ENCODE results near the gene SAXO2. TPM values are rescaled to one million over a fixed set of nuclear protein-coding genes. Genes with fewer than 3 reads are reported as not detected.
"Not testable (repeated sequence)": the region's sequence is repeated elsewhere in the genome, so short reads cannot be mapped to it uniquely, and the experiment has no call there.

Gene SAXO2, protein sequence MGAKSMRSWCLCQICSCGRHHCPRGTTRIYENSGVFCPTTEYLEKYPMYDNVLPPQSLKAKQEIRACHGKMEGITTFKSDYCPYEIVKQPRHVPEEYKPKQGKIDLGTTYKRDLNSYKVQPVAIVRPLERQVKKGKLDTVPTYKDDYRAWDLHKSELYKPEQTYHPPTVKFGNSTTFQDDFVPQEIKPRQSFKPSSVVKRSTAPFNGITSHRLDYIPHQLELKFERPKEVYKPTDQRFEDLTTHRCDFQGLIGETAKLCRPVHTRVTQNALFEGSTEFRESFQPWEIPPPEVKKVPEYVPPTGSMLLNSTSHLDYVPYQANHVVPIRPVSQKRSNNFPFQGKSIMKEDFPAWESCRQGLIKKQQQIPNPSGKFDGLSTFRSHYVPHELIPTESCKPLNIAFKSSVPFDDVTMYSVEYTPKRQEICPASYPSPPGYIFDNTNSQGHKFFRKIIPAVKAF
- total RNA-seq: not detected

DNA sequence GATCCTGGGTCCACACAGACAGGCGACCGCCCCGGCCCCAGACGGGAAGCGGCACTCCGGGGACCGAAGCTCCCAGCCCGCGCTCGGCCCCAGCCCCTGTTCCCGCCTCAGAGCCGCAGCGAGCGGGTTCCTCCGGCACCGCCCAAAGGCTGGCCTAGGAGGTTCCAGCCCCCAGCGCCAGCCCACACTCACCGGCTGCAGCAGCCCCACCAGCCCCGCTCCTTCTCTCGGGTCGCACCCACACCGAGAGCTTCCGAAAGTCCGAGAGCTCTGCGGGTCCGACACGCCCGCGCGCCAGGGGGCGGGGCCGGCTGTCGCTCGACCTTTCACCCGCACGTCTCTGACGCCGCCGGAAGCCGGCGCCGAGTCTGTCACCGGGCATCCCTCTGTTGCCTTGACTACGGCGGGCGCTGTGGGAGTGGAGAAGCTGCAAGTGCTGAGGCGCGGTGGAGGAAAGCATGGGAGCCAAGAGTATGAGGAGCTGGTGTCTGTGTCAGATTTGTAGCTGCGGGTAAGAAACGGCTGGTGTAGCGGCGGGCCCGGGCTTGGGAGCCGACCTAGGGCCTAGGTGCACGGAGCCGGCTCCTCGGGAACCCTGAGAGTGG, at the start of gene SAXO2, which contains the start of gene EFL1:
SAXO2 (plus strand) TSS at position 397 of the 605 bp plus-strand sequence; CDS start at position 459, 62 bp downstream.
EFL1 (minus strand) TSS at position 313 of the 605 bp plus-strand sequence. CDS start 956 bp downstream, outside the sequence.
- DNase-seq (peak; percentile 96), ATAC-seq (peak; percentile 94)
- H3K4me1 Mint-ChIP-seq: peaks cover 29% of the 10 kb centered on the region
- H3K9me3 Mint-ChIP-seq (ENCODE audit: low read depth): no peaks in the 10 kb centered on the region
- H3K4me3 Mint-ChIP-seq: peak within 1 kb of the TSS; percentile 93
- H3K27me3 Mint-ChIP-seq: no peaks in the 10 kb centered on the region
- CTCF ChIA-PET: no interaction called here
- peaks cover 21% of the 10 kb centered on the region for H3K36me3 Mint-ChIP-seq
- peak within 1 kb of the TSS; percentile 88 for H3K27ac Mint-ChIP-seq

DNA sequence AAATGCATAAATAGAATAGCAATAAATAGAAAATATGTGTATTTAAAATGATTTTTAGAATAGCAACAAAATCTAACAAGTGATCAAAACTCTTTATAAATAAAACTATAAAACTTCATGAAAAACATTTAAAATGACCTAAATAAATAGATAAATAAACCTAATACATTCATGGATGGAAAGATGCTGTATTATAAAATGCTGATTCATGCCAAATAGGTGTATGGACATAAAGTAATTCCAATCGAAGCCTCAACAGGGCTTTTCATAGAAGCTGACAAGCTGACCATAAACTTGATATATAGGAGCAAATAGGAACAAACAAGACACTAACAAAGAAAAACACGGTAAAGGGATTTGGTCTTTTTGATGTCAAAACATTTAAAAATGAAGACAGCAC, 46.5 kb upstream of the SAXO2 start:
- H3K9me3 Mint-ChIP-seq (ENCODE audit: low read depth); H3K4me3 Mint-ChIP-seq; H3K27ac Mint-ChIP-seq; CTCF ChIA-PET; ATAC-seq; H3K4me1 Mint-ChIP-seq; DNase-seq; H3K27me3 Mint-ChIP-seq: not testable (repeated sequence)
- peaks cover 38% of the 10 kb centered on the region for H3K36me3 Mint-ChIP-seq

DNA sequence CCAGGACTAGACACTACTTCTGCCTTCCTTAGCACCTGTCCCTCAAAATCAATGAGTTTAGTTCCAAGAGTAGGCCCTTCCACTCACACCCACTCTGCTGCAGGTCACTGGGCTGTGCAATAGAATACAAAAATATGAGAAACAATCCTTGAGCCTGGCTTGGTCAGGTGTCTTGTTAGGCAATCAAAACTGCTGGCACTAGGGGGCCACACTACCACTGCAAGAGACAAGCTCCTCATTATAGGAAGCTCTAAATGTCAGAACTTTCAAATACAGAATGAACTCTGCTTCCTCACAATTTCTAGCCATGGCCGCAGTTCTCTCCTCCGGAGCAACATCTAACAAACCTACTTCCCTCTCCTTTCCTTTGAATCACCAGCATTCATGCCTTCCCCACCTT, 41.1 kb upstream of the SAXO2 start:
- ATAC-seq; H3K9me3 Mint-ChIP-seq (ENCODE audit: low read depth); H3K27ac Mint-ChIP-seq; H3K4me1 Mint-ChIP-seq; CTCF ChIA-PET; H3K27me3 Mint-ChIP-seq; H3K4me3 Mint-ChIP-seq: not testable (repeated sequence)
- H3K36me3 Mint-ChIP-seq: peaks cover 33% of the 10 kb centered on the region
- peak; percentile 51 for DNase-seq

DNA sequence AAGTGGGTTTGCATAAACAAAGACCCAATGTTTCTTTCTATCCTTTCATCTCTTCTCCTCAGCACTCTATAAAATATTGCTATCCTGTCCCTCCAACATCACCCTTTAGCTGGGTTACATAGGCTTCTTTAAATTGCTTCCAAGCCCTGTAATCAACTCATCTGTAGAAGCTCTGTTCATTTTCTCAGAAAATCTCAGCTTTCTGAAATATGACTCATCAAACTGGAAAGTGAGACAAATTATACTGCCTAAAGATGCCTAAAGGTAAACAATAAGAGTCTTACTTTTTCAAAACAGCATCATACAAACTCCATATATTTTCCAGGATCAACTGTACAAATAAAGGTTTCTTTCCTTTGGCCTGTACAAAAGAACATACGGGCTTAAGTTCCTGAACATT, 33.9 kb upstream of the SAXO2 start:
- CTCF ChIA-PET: no interaction called here
- Mint-ChIP-seq H3K9me3 (ENCODE audit: low read depth) (no peaks in the 10 kb centered on the region), H3K4me3 (no peak overlapping the region), H3K36me3 (peaks cover 35% of the 10 kb centered on the region), H3K4me1 (peaks cover 26% of the 10 kb centered on the region), H3K27me3 (no peaks in the 10 kb centered on the region), H3K27ac (no peak overlapping the region)
- DNase-seq: no peak
- ATAC-seq: no peak

DNA sequence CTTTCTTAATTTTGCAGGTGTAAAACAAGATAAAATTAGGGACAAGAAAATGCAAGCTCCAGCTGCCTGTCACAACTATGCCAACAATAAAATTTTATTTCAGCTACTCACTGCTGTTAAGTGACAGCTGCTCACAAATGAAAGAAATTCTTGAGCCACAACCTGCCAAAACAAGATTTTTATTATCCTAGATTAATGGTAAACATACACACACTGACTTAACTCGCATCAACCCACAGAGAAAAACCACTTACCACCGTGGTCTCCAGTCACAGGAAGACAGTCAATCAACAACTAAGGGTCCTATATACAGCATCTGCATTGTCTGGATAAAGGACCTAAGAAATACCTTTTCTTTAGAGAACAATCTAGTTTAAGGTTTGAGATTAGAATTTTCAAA, 31.4 kb upstream of the SAXO2 start:
- CTCF ChIA-PET: no interaction called here
- Mint-ChIP-seq H3K27me3 (no peaks in the 10 kb centered on the region), H3K4me3 (no peak overlapping the region), H3K36me3 (peaks cover 33% of the 10 kb centered on the region), H3K27ac (no peak overlapping the region), H3K4me1 (peaks cover 26% of the 10 kb centered on the region), H3K9me3 (ENCODE audit: low read depth) (no peaks in the 10 kb centered on the region)
- ATAC-seq (peak; percentile 72), DNase-seq (peak; percentile 76)

DNA sequence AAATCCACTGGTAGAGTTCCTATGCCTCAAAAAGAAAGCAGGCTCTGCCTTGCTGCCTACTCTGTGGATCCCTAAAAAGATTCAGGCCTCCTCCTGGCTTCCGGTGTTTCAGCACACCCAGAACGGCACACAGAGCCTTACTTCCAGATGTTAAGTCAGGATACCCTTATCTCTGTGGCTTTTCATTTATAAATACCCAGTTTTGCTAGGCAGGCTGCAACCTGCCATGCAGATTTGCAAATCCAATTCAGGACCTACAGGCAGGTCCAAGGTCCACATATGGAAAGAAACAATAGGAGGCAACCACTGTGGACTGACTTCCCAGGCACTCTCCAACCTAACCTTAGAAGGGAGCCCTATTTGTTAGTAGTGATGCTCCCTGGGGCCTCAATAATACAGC, 30.8 kb upstream of the SAXO2 start:
- H3K4me3 Mint-ChIP-seq: no peak overlapping the region
- CTCF ChIA-PET: interaction anchor here (0.6 kb wide), 1 partner anchor 29 kb away, joined by 3 read pairs; no protein-coding TSS in a partner anchor
- no peaks in the 10 kb centered on the region for H3K27me3 Mint-ChIP-seq
- H3K9me3 Mint-ChIP-seq (ENCODE audit: low read depth): no peaks in the 10 kb centered on the region
- peaks cover 32% of the 10 kb centered on the region for H3K36me3 Mint-ChIP-seq
- no peak overlapping the region for H3K27ac Mint-ChIP-seq
- ATAC-seq (no peak), DNase-seq (no peak)
- peaks cover 26% of the 10 kb centered on the region for H3K4me1 Mint-ChIP-seq

DNA sequence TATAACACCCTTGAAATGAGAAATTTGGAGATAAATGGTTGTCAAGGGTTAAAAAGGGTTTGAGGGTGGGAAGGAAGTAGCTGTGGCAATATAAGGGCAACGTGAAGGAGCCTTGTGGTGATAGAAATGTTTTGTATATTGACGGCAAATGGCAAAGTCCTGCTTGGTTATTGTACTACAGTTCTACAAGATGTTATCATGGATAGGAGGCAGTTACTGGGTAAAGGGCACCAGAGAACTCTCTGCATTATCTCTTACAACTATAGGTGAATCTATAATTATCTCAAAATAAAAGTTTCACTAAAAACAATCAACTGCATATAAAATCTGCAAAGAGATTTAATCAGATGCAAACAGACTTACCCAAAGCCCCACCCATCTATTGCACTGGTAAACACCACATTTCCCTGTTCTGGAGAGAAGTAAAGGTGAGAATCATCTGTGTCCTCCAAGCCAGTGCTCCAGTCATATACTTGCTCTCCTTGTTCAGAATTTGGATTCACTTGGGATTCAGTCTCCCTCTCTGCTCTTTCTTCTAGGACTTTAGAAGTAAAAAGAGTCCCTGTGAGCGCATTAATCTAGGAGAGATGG, 24.6 kb upstream of the SAXO2 start:
- H3K9me3 Mint-ChIP-seq (ENCODE audit: low read depth); CTCF ChIA-PET; H3K4me3 Mint-ChIP-seq; ATAC-seq; H3K27me3 Mint-ChIP-seq; DNase-seq; H3K27ac Mint-ChIP-seq: not testable (repeated sequence)
- peaks cover 41% of the 10 kb centered on the region for H3K36me3 Mint-ChIP-seq
- H3K4me1 Mint-ChIP-seq: peaks cover 13% of the 10 kb centered on the region

DNA sequence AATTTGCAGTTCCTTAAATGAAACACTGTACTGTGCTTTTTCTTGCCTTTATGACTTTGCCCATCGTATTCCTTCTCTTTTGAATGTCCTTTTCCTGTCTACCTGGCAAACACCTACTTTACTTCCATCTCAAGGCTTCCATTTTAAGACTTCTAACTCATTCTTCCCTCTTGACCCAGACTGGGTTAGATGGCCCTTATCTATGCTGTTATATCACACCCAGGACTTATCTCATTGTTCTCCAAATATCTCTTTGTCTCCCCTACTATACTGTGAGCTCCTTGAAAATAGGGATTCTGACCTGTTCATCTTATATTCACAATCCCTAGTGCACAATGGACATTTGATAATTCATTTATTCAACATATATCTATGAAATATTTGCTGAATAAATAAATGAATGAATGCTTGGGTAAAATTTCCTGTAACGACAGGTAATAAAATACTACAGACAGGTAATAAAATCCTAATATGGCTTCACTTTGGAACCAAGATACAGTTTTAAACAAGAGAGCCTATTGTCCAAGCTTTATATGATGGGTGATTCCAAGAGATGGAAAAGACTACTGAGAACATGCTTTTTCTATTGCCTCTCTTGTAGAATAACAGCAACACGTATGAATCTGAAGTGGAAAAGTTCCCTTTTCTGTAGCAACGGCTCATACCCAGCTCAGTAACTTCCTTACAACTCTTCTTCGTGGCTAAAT, 22.8 kb upstream of the SAXO2 start:
- DNase-seq (no peak), ATAC-seq (no peak)
- H3K4me1 Mint-ChIP-seq: peaks cover 14% of the 10 kb centered on the region
- peaks cover 44% of the 10 kb centered on the region for H3K36me3 Mint-ChIP-seq
- no peaks in the 10 kb centered on the region for H3K9me3 Mint-ChIP-seq (ENCODE audit: low read depth)
- no peaks in the 10 kb centered on the region for H3K27me3 Mint-ChIP-seq
- no peak overlapping the region for H3K4me3 Mint-ChIP-seq
- CTCF ChIA-PET: no interaction called here
- H3K27ac Mint-ChIP-seq: no peak overlapping the region

DNA sequence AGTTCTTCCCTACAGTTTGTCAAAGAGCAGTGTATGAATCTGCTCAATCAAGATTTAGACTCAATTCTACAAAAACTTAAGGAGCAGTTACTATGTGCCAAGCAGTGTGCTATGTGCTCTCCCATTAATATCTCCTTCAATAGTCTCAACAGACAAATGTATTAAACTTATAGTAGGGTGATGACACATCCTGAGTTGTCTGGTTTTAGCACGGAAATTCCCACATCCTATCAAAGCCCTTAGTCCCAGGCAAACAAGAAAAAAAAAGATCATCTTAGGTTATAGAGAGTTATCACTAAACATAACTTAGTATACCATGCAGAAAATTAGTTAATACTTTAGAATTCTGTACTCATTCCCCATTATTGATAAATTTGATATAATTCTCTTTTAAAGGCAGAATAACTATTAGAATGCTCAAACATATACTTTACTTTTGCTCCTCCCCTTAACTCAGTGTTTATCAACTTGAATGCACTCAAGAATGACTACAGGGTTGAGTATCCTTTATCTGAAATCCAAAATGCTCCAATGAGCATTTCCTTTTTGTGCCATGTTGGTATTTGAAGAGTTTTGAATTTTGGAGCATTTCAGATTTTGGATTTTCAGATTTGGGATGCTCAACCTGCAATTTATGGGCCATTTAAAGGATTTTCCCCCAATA, 20.6 kb upstream of the SAXO2 start:
- H3K4me3 Mint-ChIP-seq; H3K9me3 Mint-ChIP-seq (ENCODE audit: low read depth); CTCF ChIA-PET; ATAC-seq; H3K27me3 Mint-ChIP-seq; DNase-seq: not testable (repeated sequence)
- peak overlapping the region; percentile 10 for H3K27ac Mint-ChIP-seq
- peaks cover 32% of the 10 kb centered on the region for H3K4me1 Mint-ChIP-seq
- H3K36me3 Mint-ChIP-seq: peaks cover 45% of the 10 kb centered on the region

DNA sequence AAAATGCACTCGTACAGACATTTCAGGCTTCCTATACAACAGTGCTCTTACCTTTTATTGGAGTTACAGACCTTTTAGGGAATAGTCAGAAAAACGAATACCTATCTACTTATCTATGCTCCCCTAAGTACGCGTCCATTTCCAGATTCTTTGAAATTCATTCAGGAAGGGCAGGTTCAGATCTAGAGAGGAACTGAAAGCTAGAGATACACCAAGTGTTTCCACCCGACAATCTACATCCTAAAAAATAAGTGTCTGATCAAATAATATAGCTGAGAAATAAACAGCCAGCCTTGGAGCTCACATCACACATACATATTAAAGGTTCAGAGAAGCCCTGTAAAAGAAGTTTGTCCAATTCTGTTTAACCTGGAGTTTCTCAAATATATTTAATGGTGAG, 19.0 kb upstream of the SAXO2 start:
- H3K9me3 Mint-ChIP-seq (ENCODE audit: low read depth); DNase-seq; H3K27ac Mint-ChIP-seq; H3K27me3 Mint-ChIP-seq; CTCF ChIA-PET; ATAC-seq; H3K4me3 Mint-ChIP-seq: not testable (repeated sequence)
- H3K36me3 Mint-ChIP-seq: peaks cover 43% of the 10 kb centered on the region
- peaks cover 31% of the 10 kb centered on the region for H3K4me1 Mint-ChIP-seq

DNA sequence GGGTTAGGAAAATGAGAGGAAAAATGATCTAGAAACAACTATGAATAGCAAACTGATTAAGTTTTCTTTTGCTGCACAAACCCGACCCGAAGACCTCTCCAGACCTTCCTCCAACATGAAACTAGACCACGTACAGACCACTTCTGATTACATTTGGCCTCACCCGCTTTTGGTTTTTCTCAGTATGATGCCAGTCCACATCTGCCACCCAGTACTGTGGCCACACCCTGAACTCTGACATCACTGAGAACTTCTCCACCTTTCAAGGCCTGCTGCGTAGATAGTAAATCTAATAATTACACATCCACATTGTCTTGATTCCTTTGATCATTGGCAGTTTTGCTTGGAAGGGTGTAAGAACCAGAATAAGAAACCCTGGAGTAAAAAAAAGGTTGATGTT, 16.7 kb upstream of the SAXO2 start:
- Mint-ChIP-seq H3K4me1 (peaks cover 31% of the 10 kb centered on the region), H3K27ac (peak overlapping the region; percentile 63), H3K36me3 (peaks cover 29% of the 10 kb centered on the region)
- H3K4me3 Mint-ChIP-seq; H3K9me3 Mint-ChIP-seq (ENCODE audit: low read depth); H3K27me3 Mint-ChIP-seq; CTCF ChIA-PET: not testable (repeated sequence)
- ATAC-seq (peak; percentile 39), DNase-seq (peak; percentile 43)

DNA sequence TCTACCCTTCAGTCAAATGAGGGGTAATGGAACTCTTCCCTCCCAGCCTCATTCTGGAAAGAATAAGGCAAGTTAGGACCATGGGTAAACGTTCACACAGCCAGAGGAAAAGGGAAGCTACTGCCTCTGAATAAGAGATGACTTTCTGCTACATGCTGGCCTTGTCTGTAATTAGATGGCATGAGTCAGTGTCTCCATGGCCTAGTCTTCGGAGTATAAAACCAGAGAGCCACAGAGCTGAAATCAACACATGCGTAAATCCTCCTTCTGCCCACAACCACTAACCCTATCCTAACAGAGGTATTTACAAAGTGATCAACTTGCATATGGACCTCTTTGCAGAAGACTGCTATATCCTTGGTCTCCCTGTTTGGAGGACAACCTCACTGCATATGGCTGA, 14.4 kb upstream of the SAXO2 start:
- H3K27ac Mint-ChIP-seq; CTCF ChIA-PET; DNase-seq; H3K4me3 Mint-ChIP-seq; H3K27me3 Mint-ChIP-seq; H3K9me3 Mint-ChIP-seq (ENCODE audit: low read depth); ATAC-seq: not testable (repeated sequence)
- H3K4me1 Mint-ChIP-seq: peaks cover 26% of the 10 kb centered on the region
- peaks cover 32% of the 10 kb centered on the region for H3K36me3 Mint-ChIP-seq

Measured in activated CD8-positive, alpha-beta memory T cell treated with anti-CD3 and anti-CD28 coated beads, Interleukin-2, amount 10 ng/mL, durations not matched to agents 7 days and 5 days (primary cell).